Measurements from ENCODE around the gene AK9. TPM values are rescaled to one million over a fixed set of nuclear protein-coding genes. Genes with fewer than 3 reads are reported as not detected.
"Not testable (repeated sequence)": the region's sequence is repeated elsewhere in the genome, so short reads cannot be mapped to it uniquely, and the experiment has no call there.

AK9 gene
- polyA plus RNA-seq, 2 donors = 2.4 to 3.0 TPM

GRCh38 chr6:109720311-109720710 lies 29.3 kb upstream of the AK9 start:
- H3K4me1 ChIP-seq (ENCODE audit: control insufficient read depth in 2 of 2, insufficient read depth in 2 of 2, low read length in 1 of 2) = no peaks in the 10 kb centered on the region
- no peaks in the 10 kb centered on the region for H3K9me3 ChIP-seq (ENCODE audit: control insufficient read depth in 2 of 2, insufficient read depth in 1 of 2, low read depth in 1 of 2, low read length in 1 of 2)
- no peak overlapping the region for H3K27ac ChIP-seq (ENCODE audit: low read depth in 2 of 2, low read length in 1 of 2)
- no peak overlapping the region for H3K4me3 ChIP-seq (ENCODE audit: low read depth in 1 of 2, low read length in 2 of 2)
- H3K36me3 ChIP-seq (ENCODE audit: control insufficient read depth in 2 of 2, insufficient read depth in 2 of 2, low read length in 1 of 2) = no peaks in the 10 kb centered on the region
- no peaks in the 10 kb centered on the region for H3K27me3 ChIP-seq (ENCODE audit: control insufficient read depth in 1 of 2, insufficient read depth in 2 of 2, low read length in 2 of 2)
- WGBS, 2 donors = 82% methylated on average over 3 of the region's 3 CpGs

GRCh38 chr6:109718991-109719390 lies 28.0 kb upstream of the AK9 start:
- 97 to 98% methylated on average over 5 of the region's 5 CpGs for WGBS, 2 donors
- peaks cover 0 to under 1% of the 10 kb centered on the region in 2 donors for H3K4me1 ChIP-seq (ENCODE audit: control insufficient read depth in 2 of 2, insufficient read depth in 2 of 2, low read length in 1 of 2)

GRCh38 chr6:109717971-109718370 lies 27.0 kb upstream of the AK9 start:
- WGBS, 2 donors = 79 to 85% methylated on average over 2 of the region's 2 CpGs
- Histone ChIP-seq H3K4me1 (ENCODE audit: control insufficient read depth in 2 of 2, insufficient read depth in 2 of 2, low read length in 1 of 2) (peaks cover 2 to 6% of the 10 kb centered on the region in 2 donors), H3K27ac (ENCODE audit: low read depth in 2 of 2, low read length in 1 of 2) (no peak overlapping the region), H3K36me3 (ENCODE audit: control insufficient read depth in 2 of 2, insufficient read depth in 2 of 2, low read length in 1 of 2) (no peaks in the 10 kb centered on the region), H3K9me3 (ENCODE audit: control insufficient read depth in 2 of 2, insufficient read depth in 1 of 2, low read depth in 1 of 2, low read length in 1 of 2) (no peaks in the 10 kb centered on the region), H3K4me3 (ENCODE audit: low read depth in 1 of 2, low read length in 2 of 2) (no peak overlapping the region), H3K27me3 (ENCODE audit: control insufficient read depth in 1 of 2, insufficient read depth in 2 of 2, low read length in 2 of 2) (no peaks in the 10 kb centered on the region)

More at GRCh38 chr6:109718991-109719390, 28.0 kb upstream of the AK9 start:
- Histone ChIP-seq H3K27ac (ENCODE audit: low read depth in 2 of 2, low read length in 1 of 2) (no peak overlapping the region), H3K9me3 (ENCODE audit: control insufficient read depth in 2 of 2, insufficient read depth in 1 of 2, low read depth in 1 of 2, low read length in 1 of 2) (no peaks in the 10 kb centered on the region), H3K27me3 (ENCODE audit: control insufficient read depth in 1 of 2, insufficient read depth in 2 of 2, low read length in 2 of 2) (no peaks in the 10 kb centered on the region), H3K4me3 (ENCODE audit: low read depth in 1 of 2, low read length in 2 of 2) (no peak overlapping the region), H3K36me3 (ENCODE audit: control insufficient read depth in 2 of 2, insufficient read depth in 2 of 2, low read length in 1 of 2) (no peaks in the 10 kb centered on the region)

- Histone ChIP-seq H3K4me3 (ENCODE audit: low read depth in 1 of 2, low read length in 2 of 2) (no peak overlapping the region), H3K36me3 (ENCODE audit: control insufficient read depth in 2 of 2, insufficient read depth in 2 of 2, low read length in 1 of 2) (no peaks in the 10 kb centered on the region), H3K9me3 (ENCODE audit: control insufficient read depth in 2 of 2, insufficient read depth in 1 of 2, low read depth in 1 of 2, low read length in 1 of 2) (no peaks in the 10 kb centered on the region), H3K4me1 (ENCODE audit: control insufficient read depth in 2 of 2, insufficient read depth in 2 of 2, low read length in 1 of 2) (peaks cover 2 to 8% of the 10 kb centered on the region in 2 donors), H3K27ac (ENCODE audit: low read depth in 2 of 2, low read length in 1 of 2) (no peak overlapping the region), H3K27me3 (ENCODE audit: control insufficient read depth in 1 of 2, insufficient read depth in 2 of 2, low read length in 2 of 2) (no peaks in the 10 kb centered on the region)
- 93 to 95% methylated on average over 2 of the region's 2 CpGs for WGBS, 2 donors
Measured at GRCh38 chr6:109715616-109716015, 24.6 kb upstream of the AK9 start.

GRCh38 chr6:109714611-109715010 lies 23.6 kb upstream of the AK9 start:
- Histone ChIP-seq H3K4me3 (ENCODE audit: low read depth in 1 of 2, low read length in 2 of 2) (no peak overlapping the region), H3K27ac (ENCODE audit: low read depth in 2 of 2, low read length in 1 of 2) (no peak overlapping the region), H3K36me3 (ENCODE audit: control insufficient read depth in 2 of 2, insufficient read depth in 2 of 2, low read length in 1 of 2) (no peaks in the 10 kb centered on the region), H3K9me3 (ENCODE audit: control insufficient read depth in 2 of 2, insufficient read depth in 1 of 2, low read depth in 1 of 2, low read length in 1 of 2) (no peaks in the 10 kb centered on the region), H3K27me3 (ENCODE audit: control insufficient read depth in 1 of 2, insufficient read depth in 2 of 2, low read length in 2 of 2) (no peaks in the 10 kb centered on the region), H3K4me1 (ENCODE audit: control insufficient read depth in 2 of 2, insufficient read depth in 2 of 2, low read length in 1 of 2) (peaks cover 2 to 8% of the 10 kb centered on the region in 2 donors)
- WGBS, 2 donors = 90 to 95% methylated on average over 1 of the region's 1 CpG

- no peaks in the 10 kb centered on the region for H3K36me3 ChIP-seq (ENCODE audit: control insufficient read depth in 2 of 2, insufficient read depth in 2 of 2, low read length in 1 of 2)
- H3K27me3 ChIP-seq (ENCODE audit: control insufficient read depth in 1 of 2, insufficient read depth in 2 of 2, low read length in 2 of 2) = no peaks in the 10 kb centered on the region
- H3K4me1 ChIP-seq (ENCODE audit: control insufficient read depth in 2 of 2, insufficient read depth in 2 of 2, low read length in 1 of 2) = peaks cover 2 to 8% of the 10 kb centered on the region in 2 donors
- H3K9me3 ChIP-seq (ENCODE audit: control insufficient read depth in 2 of 2, insufficient read depth in 1 of 2, low read depth in 1 of 2, low read length in 1 of 2) = no peaks in the 10 kb centered on the region
- no peak overlapping the region for H3K27ac ChIP-seq (ENCODE audit: low read depth in 2 of 2, low read length in 1 of 2)
- no peak overlapping the region for H3K4me3 ChIP-seq (ENCODE audit: low read depth in 1 of 2, low read length in 2 of 2)
- WGBS, 2 donors = 82 to 86% methylated on average over 3 of the region's 3 CpGs
Measured at GRCh38 chr6:109714166-109714565, 23.2 kb upstream of the AK9 start.

- WGBS, 2 donors = 90 to 97% methylated on average over 8 of the region's 8 CpGs
- Histone ChIP-seq H3K4me3 (ENCODE audit: low read depth in 1 of 2, low read length in 2 of 2) (no peak overlapping the region), H3K36me3 (ENCODE audit: control insufficient read depth in 2 of 2, insufficient read depth in 2 of 2, low read length in 1 of 2) (peaks cover 0 to under 1% of the 10 kb centered on the region in 2 donors), H3K27ac (ENCODE audit: low read depth in 2 of 2, low read length in 1 of 2) (no peak overlapping the region), H3K27me3 (ENCODE audit: control insufficient read depth in 1 of 2, insufficient read depth in 2 of 2, low read length in 2 of 2) (no peaks in the 10 kb centered on the region), H3K9me3 (ENCODE audit: control insufficient read depth in 2 of 2, insufficient read depth in 1 of 2, low read depth in 1 of 2, low read length in 1 of 2) (no peaks in the 10 kb centered on the region), H3K4me1 (ENCODE audit: control insufficient read depth in 2 of 2, insufficient read depth in 2 of 2, low read length in 1 of 2) (peaks cover 2 to 8% of the 10 kb centered on the region in 2 donors)
Measured at GRCh38 chr6:109713097-109713496, 22.1 kb upstream of the AK9 start.

GRCh38 chr6:109708099-109708498 lies 17.1 kb upstream of the AK9 start:
- not testable (repeated sequence) for H3K9me3 ChIP-seq (ENCODE audit: control insufficient read depth in 2 of 2, insufficient read depth in 1 of 2, low read depth in 1 of 2, low read length in 1 of 2); H3K4me1 ChIP-seq (ENCODE audit: control insufficient read depth in 2 of 2, insufficient read depth in 2 of 2, low read length in 1 of 2); H3K4me3 ChIP-seq (ENCODE audit: low read depth in 1 of 2, low read length in 2 of 2); H3K27ac ChIP-seq (ENCODE audit: low read depth in 2 of 2, low read length in 1 of 2); H3K27me3 ChIP-seq (ENCODE audit: control insufficient read depth in 1 of 2, insufficient read depth in 2 of 2, low read length in 2 of 2); H3K36me3 ChIP-seq (ENCODE audit: control insufficient read depth in 2 of 2, insufficient read depth in 2 of 2, low read length in 1 of 2)
- 88 to 97% methylated on average over 2 of the region's 2 CpGs for WGBS, 2 donors

GRCh38 chr6:109706513-109706912 lies 15.5 kb upstream of the AK9 start:
- H3K27ac ChIP-seq (ENCODE audit: low read depth in 2 of 2, low read length in 1 of 2) = no peak overlapping the region
- H3K4me3 ChIP-seq (ENCODE audit: low read depth in 1 of 2, low read length in 2 of 2) = no peak overlapping the region
- no peaks in the 10 kb centered on the region for H3K27me3 ChIP-seq (ENCODE audit: control insufficient read depth in 1 of 2, insufficient read depth in 2 of 2, low read length in 2 of 2)
- H3K9me3 ChIP-seq (ENCODE audit: control insufficient read depth in 2 of 2, insufficient read depth in 1 of 2, low read depth in 1 of 2, low read length in 1 of 2) = no peaks in the 10 kb centered on the region
- peaks cover 0 to 2% of the 10 kb centered on the region in 2 donors for H3K36me3 ChIP-seq (ENCODE audit: control insufficient read depth in 2 of 2, insufficient read depth in 2 of 2, low read length in 1 of 2)
- 72 to 82% methylated on average over 6 of the region's 6 CpGs for WGBS, 2 donors
- no peaks in the 10 kb centered on the region for H3K4me1 ChIP-seq (ENCODE audit: control insufficient read depth in 2 of 2, insufficient read depth in 2 of 2, low read length in 1 of 2)

GRCh38 chr6:109705258-109705657 lies 14.3 kb upstream of the AK9 start:
- peaks cover 0 to 2% of the 10 kb centered on the region in 2 donors for H3K36me3 ChIP-seq (ENCODE audit: control insufficient read depth in 2 of 2, insufficient read depth in 2 of 2, low read length in 1 of 2)
- 17% methylated on average over 7 of the region's 7 CpGs for WGBS, 2 donors
- no peaks in the 10 kb centered on the region for H3K4me1 ChIP-seq (ENCODE audit: control insufficient read depth in 2 of 2, insufficient read depth in 2 of 2, low read length in 1 of 2)
- no peaks in the 10 kb centered on the region for H3K9me3 ChIP-seq (ENCODE audit: control insufficient read depth in 2 of 2, insufficient read depth in 1 of 2, low read depth in 1 of 2, low read length in 1 of 2)
- no peak overlapping the region for H3K4me3 ChIP-seq (ENCODE audit: low read depth in 1 of 2, low read length in 2 of 2)
- no peaks in the 10 kb centered on the region for H3K27me3 ChIP-seq (ENCODE audit: control insufficient read depth in 1 of 2, insufficient read depth in 2 of 2, low read length in 2 of 2)
- H3K27ac ChIP-seq (ENCODE audit: low read depth in 2 of 2, low read length in 1 of 2) = no peak overlapping the region

All from esophagus (tissue), 2 donors.